ENCODE measurements around the gene HIVEP1. TPM values are rescaled to one million over a fixed set of nuclear protein-coding genes. Genes with fewer than 3 reads are reported as not detected.

HIVEP1 gene
- polyA plus RNA-seq, 3 donors = 1.7 to 8.7 (median 2.7) TPM

DNA sequence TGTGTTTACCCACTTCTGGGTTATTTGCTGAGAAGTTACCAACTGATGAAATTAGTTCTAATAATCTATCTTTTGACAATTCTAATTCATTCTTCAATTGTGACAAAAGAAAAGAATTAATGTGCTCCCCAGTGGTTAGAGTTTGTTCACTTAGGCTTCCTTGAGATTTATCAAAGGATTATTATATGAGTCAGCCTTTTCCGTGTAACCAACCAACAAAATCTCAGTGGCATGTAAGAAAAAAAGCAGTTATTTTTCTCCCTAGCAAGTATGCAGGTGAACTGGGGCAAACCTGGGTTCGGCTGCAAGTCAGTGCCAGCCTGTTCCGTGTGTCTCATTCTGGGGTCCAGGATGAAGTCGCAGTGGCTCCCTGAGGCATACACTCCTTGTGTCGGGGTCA is 28.8 kb upstream of the HIVEP1 start:
- no peak overlapping the region for H3K4me3 Mint-ChIP-seq
- peaks cover 0 to 5% (median 0%) of the 10 kb centered on the region in 7 donors for H3K9me3 Mint-ChIP-seq
- no peak overlapping the region for H3K4me3 ChIP-seq (replicated peaks in 1 of 3; ENCODE audit: low read depth in 2 of 3, low read length in 3 of 3)
- 92% methylated on average over 4 of the region's 5 CpGs for WGBS (ENCODE audit: insufficient coverage)
- H3K4me2 ChIP-seq (replicated peaks; ENCODE audit: extremely low read depth, low read length, poor library complexity, severe bottlenecking) = no peak overlapping the region
- H4K20me1 ChIP-seq (ENCODE audit: insufficient read depth, low read length) = no peaks in the 10 kb centered on the region
- no peak for DNase-seq
- H3K4me1 Mint-ChIP-seq = peaks cover 2% of the 10 kb centered on the region
- peaks cover 0 to 1% (median 0%) of the 10 kb centered on the region in 3 donors for H3K27me3 Mint-ChIP-seq (ENCODE audit: low read depth in 3 of 3)
- no peak overlapping the region for H3K27ac Mint-ChIP-seq
- no peaks in the 10 kb centered on the region for H3K79me2 ChIP-seq (ENCODE audit: insufficient read depth, low read length)
- no peaks in the 10 kb centered on the region for H3K4me1 ChIP-seq (ENCODE audit: control insufficient read depth in 1 of 2, insufficient read depth in 2 of 2, low read length in 2 of 2)
- no peaks in the 10 kb centered on the region for H3K9me3 ChIP-seq (replicated peaks in 1 of 2; ENCODE audit: control insufficient read depth in 1 of 2, insufficient read depth in 1 of 2, low read length in 2 of 2)
- H2AFZ ChIP-seq (ENCODE audit: insufficient read depth, low read depth, low read length, poor library complexity, severe bottlenecking) = no peak overlapping the region
- intact Hi-C loops (cut with micrococcal nuclease) = no loop called here
- no peaks in the 10 kb centered on the region for H3K36me3 ChIP-seq (replicated peaks in 1 of 2; ENCODE audit: control insufficient read depth in 1 of 2, insufficient read depth in 2 of 2, low read length in 2 of 2)
- H3K27ac ChIP-seq (ENCODE audit: low read depth in 1 of 2, low read length in 2 of 2) = no peak overlapping the region
- H3K9ac ChIP-seq (ENCODE audit: insufficient read depth, low read length, poor library complexity, severe bottlenecking) = no peak overlapping the region
- no peaks in the 10 kb centered on the region for H3K27me3 ChIP-seq (ENCODE audit: control insufficient read depth in 2 of 2, insufficient read depth in 2 of 2, low read length in 2 of 2)
- H3K36me3 Mint-ChIP-seq = no peaks in the 10 kb centered on the region
- TF ChIP-seq, protein P1, sequence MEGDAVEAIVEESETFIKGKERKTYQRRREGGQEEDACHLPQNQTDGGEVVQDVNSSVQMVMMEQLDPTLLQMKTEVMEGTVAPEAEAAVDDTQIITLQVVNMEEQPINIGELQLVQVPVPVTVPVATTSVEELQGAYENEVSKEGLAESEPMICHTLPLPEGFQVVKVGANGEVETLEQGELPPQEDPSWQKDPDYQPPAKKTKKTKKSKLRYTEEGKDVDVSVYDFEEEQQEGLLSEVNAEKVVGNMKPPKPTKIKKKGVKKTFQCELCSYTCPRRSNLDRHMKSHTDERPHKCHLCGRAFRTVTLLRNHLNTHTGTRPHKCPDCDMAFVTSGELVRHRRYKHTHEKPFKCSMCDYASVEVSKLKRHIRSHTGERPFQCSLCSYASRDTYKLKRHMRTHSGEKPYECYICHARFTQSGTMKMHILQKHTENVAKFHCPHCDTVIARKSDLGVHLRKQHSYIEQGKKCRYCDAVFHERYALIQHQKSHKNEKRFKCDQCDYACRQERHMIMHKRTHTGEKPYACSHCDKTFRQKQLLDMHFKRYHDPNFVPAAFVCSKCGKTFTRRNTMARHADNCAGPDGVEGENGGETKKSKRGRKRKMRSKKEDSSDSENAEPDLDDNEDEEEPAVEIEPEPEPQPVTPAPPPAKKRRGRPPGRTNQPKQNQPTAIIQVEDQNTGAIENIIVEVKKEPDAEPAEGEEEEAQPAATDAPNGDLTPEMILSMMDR (IDR thresholded peaks at IDR 0.05) = no peak

- Mint-ChIP-seq H3K4me3 (no peak overlapping the region), H3K36me3 (no peaks in the 10 kb centered on the region), H3K4me1 (peaks cover 2% of the 10 kb centered on the region), H3K27ac (no peak overlapping the region), H3K27me3 (ENCODE audit: low read depth in 3 of 3) (peaks cover 0 to 3% (median 0%) of the 10 kb centered on the region in 3 donors), H3K9me3 (no peaks in the 10 kb centered on the region)
- Histone ChIP-seq H3K79me2 (ENCODE audit: insufficient read depth, low read length) (no peaks in the 10 kb centered on the region), H3K36me3 (replicated peaks in 1 of 2; ENCODE audit: control insufficient read depth in 1 of 2, insufficient read depth in 2 of 2, low read length in 2 of 2) (no peaks in the 10 kb centered on the region), H3K27me3 (ENCODE audit: control insufficient read depth in 2 of 2, insufficient read depth in 2 of 2, low read length in 2 of 2) (no peaks in the 10 kb centered on the region), H4K20me1 (ENCODE audit: insufficient read depth, low read length) (no peaks in the 10 kb centered on the region), H3K9ac (ENCODE audit: insufficient read depth, low read length, poor library complexity, severe bottlenecking) (no peak overlapping the region), H3K27ac (ENCODE audit: low read depth in 1 of 2, low read length in 2 of 2) (no peak overlapping the region), H3K4me2 (replicated peaks; ENCODE audit: extremely low read depth, low read length, poor library complexity, severe bottlenecking) (no peak overlapping the region), H2AFZ (ENCODE audit: insufficient read depth, low read depth, low read length, poor library complexity, severe bottlenecking) (no peak overlapping the region), H3K9me3 (replicated peaks in 1 of 2; ENCODE audit: control insufficient read depth in 1 of 2, insufficient read depth in 1 of 2, low read length in 2 of 2) (no peaks in the 10 kb centered on the region), H3K4me3 (replicated peaks in 1 of 3; ENCODE audit: low read depth in 2 of 3, low read length in 3 of 3) (no peak overlapping the region), H3K4me1 (ENCODE audit: control insufficient read depth in 1 of 2, insufficient read depth in 2 of 2, low read length in 2 of 2) (no peaks in the 10 kb centered on the region)
- TF ChIP-seq, protein P1 (IDR thresholded peaks at IDR 0.05) = no peak
- WGBS (ENCODE audit: insufficient coverage) = no CpG with 5 or more reads among the region's 2 CpGs
- DNase-seq = no peak
- intact Hi-C loops (cut with micrococcal nuclease) = no loop called here
Measured at GRCh38 chr6:11987386-11987785, 24.7 kb upstream of the HIVEP1 start.
